ENCODE measurements around the gene PSMB5. TPM values are rescaled to one million over a fixed set of nuclear protein-coding genes. Genes with fewer than 3 reads are reported as not detected.

PSMB5 gene
- total and polyA plus RNA-seq, 2 of the 13 experiments (the other 11 are each of a cell fraction or from before 2014, with no cell fraction given), result 705 to 871 TPM

- TF ChIP-seq HCFC1 (IDR thresholded peaks at IDR 0.05; ENCODE audit: low read depth, low read length) (no peak), ZNF296 (CRISPR knock-in tag; conservative IDR thresholded peaks at IDR 0.05) (no peak), ZNF484 (CRISPR knock-in tag; IDR thresholded peaks at IDR 0.05; ENCODE audit: borderline replicate concordance, low read depth) (no peak), ZNF674 (CRISPR knock-in tag; IDR thresholded peaks at IDR 0.05; ENCODE audit: low read depth) (no peak), ZNF605 (CRISPR knock-in tag; IDR thresholded peaks at IDR 0.05) (no peak), PHF20 (CRISPR knock-in tag; IDR thresholded peaks at IDR 0.05) (no peak), IRX3 (CRISPR knock-in tag; IDR thresholded peaks at IDR 0.05; ENCODE audit: borderline replicate concordance, low read depth) (no peak), ZNF761 (CRISPR knock-in tag; conservative IDR thresholded peaks at IDR 0.05) (no peak), ZNF768 (CRISPR knock-in tag; IDR thresholded peaks at IDR 0.05) (no peak), POGZ (CRISPR knock-in tag; IDR thresholded peaks at IDR 0.05) (no peak), ZNF75D (CRISPR knock-in tag; IDR thresholded peaks at IDR 0.05; ENCODE audit: borderline replicate concordance) (no peak), MED8 (CRISPR knock-in tag; IDR thresholded peaks at IDR 0.05; ENCODE audit: insufficient replicate concordance) (no peak), ZNF564 (CRISPR knock-in tag; IDR thresholded peaks at IDR 0.05) (no peak), KAT8 (CRISPR knock-in tag; IDR thresholded peaks at IDR 0.05) (peak; percentile 62; the same call in 1 of the 2 replicates), NAIF1 (CRISPR knock-in tag; IDR thresholded peaks at IDR 0.05; ENCODE audit: borderline replicate concordance) (no peak), ZNF7 (CRISPR knock-in tag; IDR thresholded peaks at IDR 0.05) (peak; percentile 35; the same call in 1 of the 2 replicates), ZNF121 (CRISPR knock-in tag; IDR thresholded peaks at IDR 0.05) (no peak), CHD4 (IDR thresholded peaks at IDR 0.05; ENCODE audit: borderline replicate concordance, low read length) (no peak), ATM (IDR thresholded peaks at IDR 0.05; ENCODE audit: borderline replicate concordance) (no peak), NFE2L1 (CRISPR knock-in tag; IDR thresholded peaks at IDR 0.05; ENCODE audit: borderline replicate concordance) (no peak), IRF9 (CRISPR knock-in tag; IDR thresholded peaks at IDR 0.05; ENCODE audit: borderline replicate concordance) (no peak), MIXL1 (CRISPR knock-in tag; IDR thresholded peaks at IDR 0.05) (peak; percentile 85; the same call in 1 of the 2 replicates), ZNF776 (CRISPR knock-in tag; IDR thresholded peaks at IDR 0.05) (no peak), DMTF1 (CRISPR knock-in tag; IDR thresholded peaks at IDR 0.05) (no peak), ZSCAN22 (CRISPR knock-in tag; IDR thresholded peaks at IDR 0.05) (no peak)
- TF ChIP-seq, protein P1, sequence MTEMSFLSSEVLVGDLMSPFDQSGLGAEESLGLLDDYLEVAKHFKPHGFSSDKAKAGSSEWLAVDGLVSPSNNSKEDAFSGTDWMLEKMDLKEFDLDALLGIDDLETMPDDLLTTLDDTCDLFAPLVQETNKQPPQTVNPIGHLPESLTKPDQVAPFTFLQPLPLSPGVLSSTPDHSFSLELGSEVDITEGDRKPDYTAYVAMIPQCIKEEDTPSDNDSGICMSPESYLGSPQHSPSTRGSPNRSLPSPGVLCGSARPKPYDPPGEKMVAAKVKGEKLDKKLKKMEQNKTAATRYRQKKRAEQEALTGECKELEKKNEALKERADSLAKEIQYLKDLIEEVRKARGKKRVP (CRISPR knock-in tag; IDR thresholded peaks at IDR 0.05), result no peak
- TF ChIP-seq, protein P2, sequence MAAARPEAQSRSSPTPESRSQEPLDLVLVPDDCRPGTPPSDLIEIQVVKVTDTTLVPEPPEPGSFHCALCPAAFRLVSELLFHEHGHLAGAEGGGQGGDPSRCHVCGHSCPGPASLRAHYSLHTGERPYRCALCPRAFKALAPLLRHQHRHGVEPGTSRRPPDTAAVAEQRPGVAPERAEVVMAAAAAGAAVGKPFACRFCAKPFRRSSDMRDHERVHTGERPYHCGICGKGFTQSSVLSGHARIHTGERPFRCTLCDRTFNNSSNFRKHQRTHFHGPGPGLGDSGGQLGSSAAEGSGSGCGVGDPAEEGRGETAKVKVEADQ (CRISPR knock-in tag; IDR thresholded peaks at IDR 0.05; ENCODE audit: borderline replicate concordance), result 0 out of 2 replicates have a peak, but pooled peaks have one; percentile 41
Observed at GRCh38 chr14:22986508-22987054, 48.1 kb downstream of the PSMB5 start (continued).
